ENCODE data around the gene DNAJC17.

DNAJC17 gene

GRCh38 chr15:40792394-40792793 lies 14.9 kb downstream of the DNAJC17 start:
- H3K27ac ChIP-seq (ENCODE audit: low read depth, low read length), result no peak overlapping the region
- no peak overlapping the region for H3K9ac ChIP-seq (ENCODE audit: low read length)

GRCh38 chr15:40790718-40791117 lies 16.6 kb downstream of the DNAJC17 start:
- Histone ChIP-seq H3K79me2 (ENCODE audit: insufficient read depth, low read length) (peaks cover 44% of the 10 kb centered on the region), H3F3A (ENCODE audit: insufficient read depth) (no peaks in the 10 kb centered on the region), H3K27ac (ENCODE audit: low read depth, low read length) (no peak overlapping the region), H3K4me3 (ENCODE audit: insufficient read depth, low read length, poor library complexity, severe bottlenecking) (no peak overlapping the region), H2AFZ (ENCODE audit: low read depth, low read length, severe bottlenecking) (no peak overlapping the region), H3K9ac (ENCODE audit: low read length) (no peak overlapping the region), H3K27me3 (ENCODE audit: low read length) (no peaks in the 10 kb centered on the region), H3K9me2 (replicated peaks; ENCODE audit: insufficient read depth, low read length) (no peaks in the 10 kb centered on the region), H3K9me3 (ENCODE audit: insufficient read depth, low read length) (no peaks in the 10 kb centered on the region), H4K20me1 (ENCODE audit: low read depth, low read length) (no peaks in the 10 kb centered on the region), H3K4me2 (ENCODE audit: low read depth, low read length, poor library complexity, severe bottlenecking) (no peak overlapping the region), H3K36me3 (ENCODE audit: low read length) (no peaks in the 10 kb centered on the region)
- TF ChIP-seq EZH2phosphoT487 (conservative IDR thresholded peaks at IDR 0.05; ENCODE audit: low read length) (no peak), CTCF (IDR thresholded peaks at IDR 0.05; ENCODE audit: insufficient read depth, low read length, poor library complexity, severe bottlenecking) (no peak)

More at GRCh38 chr15:40792394-40792793, 14.9 kb downstream of the DNAJC17 start:
- Histone ChIP-seq H4K20me1 (ENCODE audit: low read depth, low read length) (no peaks in the 10 kb centered on the region), H3K36me3 (ENCODE audit: low read length) (no peaks in the 10 kb centered on the region), H3K4me2 (ENCODE audit: low read depth, low read length, poor library complexity, severe bottlenecking) (no peak overlapping the region), H3K79me2 (ENCODE audit: insufficient read depth, low read length) (peaks cover 59% of the 10 kb centered on the region), H3K4me3 (ENCODE audit: insufficient read depth, low read length, poor library complexity, severe bottlenecking) (no peak overlapping the region), H2AFZ (ENCODE audit: low read depth, low read length, severe bottlenecking) (no peak overlapping the region), H3F3A (ENCODE audit: insufficient read depth) (no peaks in the 10 kb centered on the region), H3K9me3 (ENCODE audit: insufficient read depth, low read length) (no peaks in the 10 kb centered on the region), H3K9me2 (replicated peaks; ENCODE audit: insufficient read depth, low read length) (no peaks in the 10 kb centered on the region), H3K27me3 (ENCODE audit: low read length) (no peaks in the 10 kb centered on the region)
- TF ChIP-seq EZH2phosphoT487 (conservative IDR thresholded peaks at IDR 0.05; ENCODE audit: low read length), result no peak
- no peak for TF ChIP-seq CTCF (IDR thresholded peaks at IDR 0.05; ENCODE audit: insufficient read depth, low read length, poor library complexity, severe bottlenecking)

GRCh38 chr15:40789999-40790398 lies 17.3 kb downstream of the DNAJC17 start:
- no peaks in the 10 kb centered on the region for H3F3A ChIP-seq (ENCODE audit: insufficient read depth)
- no peak overlapping the region for H3K9ac ChIP-seq (ENCODE audit: low read length)
- H3K4me3 ChIP-seq (ENCODE audit: insufficient read depth, low read length, poor library complexity, severe bottlenecking), result no peak overlapping the region
- no peak overlapping the region for H3K27ac ChIP-seq (ENCODE audit: low read depth, low read length)
- no peak overlapping the region for H3K4me2 ChIP-seq (ENCODE audit: low read depth, low read length, poor library complexity, severe bottlenecking)
- no peak for TF ChIP-seq EZH2phosphoT487 (conservative IDR thresholded peaks at IDR 0.05; ENCODE audit: low read length)
- no peak for TF ChIP-seq CTCF (IDR thresholded peaks at IDR 0.05; ENCODE audit: insufficient read depth, low read length, poor library complexity, severe bottlenecking)
- H2AFZ ChIP-seq (ENCODE audit: low read depth, low read length, severe bottlenecking), result no peak overlapping the region
- H3K36me3 ChIP-seq (ENCODE audit: low read length), result no peaks in the 10 kb centered on the region
- H3K9me2 ChIP-seq (replicated peaks; ENCODE audit: insufficient read depth, low read length), result no peaks in the 10 kb centered on the region
- no peaks in the 10 kb centered on the region for H3K27me3 ChIP-seq (ENCODE audit: low read length)
- H3K9me3 ChIP-seq (ENCODE audit: insufficient read depth, low read length), result no peaks in the 10 kb centered on the region
- H3K79me2 ChIP-seq (ENCODE audit: insufficient read depth, low read length), result peaks cover 37% of the 10 kb centered on the region
- no peaks in the 10 kb centered on the region for H4K20me1 ChIP-seq (ENCODE audit: low read depth, low read length)
